Astrocyte (in vitro differentiated cells and primary cell): ENCODE results near the gene PVR. TPM values are rescaled to one million over a fixed set of nuclear protein-coding genes. Genes with fewer than 3 reads are reported as not detected.

Experiments
- DNase-seq: peaks from one replicate; pipeline ENCODE4 v3.0.0-alpha.2; 2010; ENCODE audit warnings: low read depth
- FAIRE-seq: peaks from 2 replicates; lab custom pipeline; 2011; peaks lifted over from hg19 to GRCh38; lab: Jason Lieb, UNC
- H2AFZ ChIP-seq: 2 replicates; pipeline ENCODE4 v1.6.0; 2012; ENCODE audit warnings: low read depth, low read length, inconsistent platforms
- H3K27ac ChIP-seq: 2 replicates; pipeline ENCODE4 v1.5.1; 2011; ENCODE audit warnings: low read depth, low read length, inconsistent platforms
- H3K27me3 ChIP-seq: 2 replicates; pipeline ENCODE4 v1.6.0; 2011; ENCODE audit warnings: low read length, inconsistent platforms; ENCODE audit not compliant: insufficient read depth
- H3K36me3 ChIP-seq: 2 replicates; pipeline ENCODE4 v1.5.1; 2011; ENCODE audit warnings: low read length, inconsistent platforms; ENCODE audit not compliant: insufficient read depth
- H3K4me1 ChIP-seq: 2 replicates; pipeline ENCODE4 v1.5.1; 2011; ENCODE audit warnings: low read length, inconsistent platforms; ENCODE audit not compliant: insufficient read depth
- H3K4me2 ChIP-seq: 2 replicates; pipeline ENCODE4 v1.6.0; 2012; ENCODE audit warnings: low read length, inconsistent platforms
- H3K4me3 ChIP-seq: 2 replicates; pipeline ENCODE4 v1.5.1; 2011; ENCODE audit warnings: low read depth, mild to moderate bottlenecking, low read length, inconsistent platforms; ENCODE audit not compliant: insufficient read depth
- H3K79me2 ChIP-seq: 2 replicates; pipeline ENCODE4 v1.6.0; 2012; ENCODE audit warnings: mild to moderate bottlenecking, low read length, inconsistent platforms; ENCODE audit not compliant: insufficient read depth
- H3K9ac ChIP-seq: 2 replicates; pipeline ENCODE4 v1.6.0; 2012; ENCODE audit warnings: mild to moderate bottlenecking, low read length, inconsistent platforms
- H3K9me3 ChIP-seq: 2 replicates; pipeline ENCODE4 v1.5.1; 2012; ENCODE audit warnings: low read depth, mild to moderate bottlenecking, low read length, inconsistent platforms; ENCODE audit not compliant: insufficient read depth
- H4K20me1 ChIP-seq: 2 replicates; pipeline ENCODE4 v1.6.0; 2012; ENCODE audit warnings: low read length, inconsistent platforms; ENCODE audit not compliant: insufficient read depth
- H3K27ac Mint-ChIP-seq: one replicate; pipeline ENCODE4 v1.8.0; 2021; ENCODE audit warnings: mild to moderate bottlenecking, mixed read lengths; ENCODE audit not compliant: unreplicated experiment
- H3K27me3 Mint-ChIP-seq: one replicate; pipeline ENCODE4 v1.8.0; 2021; ENCODE audit warnings: low read depth, mixed read lengths; ENCODE audit not compliant: unreplicated experiment
- H3K36me3 Mint-ChIP-seq: one replicate; pipeline ENCODE4 v1.8.0; 2021; ENCODE audit warnings: low read depth, mixed read lengths; ENCODE audit not compliant: unreplicated experiment
- H3K4me1 Mint-ChIP-seq: one replicate; pipeline ENCODE4 v1.8.0; 2021; ENCODE audit warnings: low read depth, mixed read lengths; ENCODE audit not compliant: unreplicated experiment
- H3K4me3 Mint-ChIP-seq: one replicate; pipeline ENCODE4 v1.8.0; 2021; ENCODE audit warnings: mild to moderate bottlenecking, moderate library complexity, mixed read lengths; ENCODE audit not compliant: unreplicated experiment
- H3K9me3 Mint-ChIP-seq: one replicate; pipeline ENCODE4 v1.8.0; 2021; ENCODE audit warnings: mild to moderate bottlenecking, mixed read lengths; ENCODE audit not compliant: unreplicated experiment
- EZH2 ChIP-seq: IDR thresholded peaks from 2 replicates; pipeline ENCODE4 v1.6.1; 2012; ENCODE audit warnings: mild to moderate bottlenecking, low read length, inconsistent platforms; ENCODE audit not compliant: insufficient read depth
- total RNA-seq: library from RNA; stranded (reverse); gene quantifications from 2 replicates; pipeline ENCODE4 v1.2.1, GENCODE V29; 2021
- TF ChIP-seq, protein P1 (sequence below): IDR thresholded peaks from 2 replicates; pipeline ENCODE4 v1.5.1; 2011; ENCODE audit warnings: low read depth, mild to moderate bottlenecking, inconsistent platforms, low read length, moderate library complexity; ENCODE audit not compliant: insufficient read depth

The PVR gene
- total RNA-seq, 1 donor from 2014 or later = 81.6 TPM

DNA sequence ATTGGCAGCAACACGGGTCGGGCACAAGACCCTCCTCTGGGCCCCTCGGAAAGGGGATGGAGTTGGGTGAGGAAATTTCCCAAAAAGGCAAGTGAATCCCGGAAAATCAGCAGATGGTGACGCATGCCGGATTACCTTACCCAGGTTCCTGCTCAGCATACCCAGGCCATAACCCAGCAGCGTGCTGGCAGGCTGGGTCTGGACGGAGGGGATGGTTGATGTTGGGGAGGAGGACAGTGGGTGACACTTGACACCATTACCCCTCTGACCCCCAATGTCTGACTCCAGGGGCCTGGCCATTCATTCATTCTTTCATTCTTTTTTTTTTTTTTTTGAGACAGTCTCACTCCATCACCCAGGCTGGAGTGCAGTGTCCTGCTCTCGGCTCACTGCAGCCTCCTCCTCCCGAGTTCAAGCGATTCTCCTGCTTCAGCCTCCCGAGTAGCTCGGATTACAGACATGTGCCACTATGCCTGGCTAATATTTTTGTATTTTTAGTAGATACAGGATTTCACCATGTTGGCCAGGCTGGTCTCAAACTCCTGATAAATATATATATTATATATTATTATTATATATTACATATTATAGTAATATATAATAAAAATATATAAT lies 799 bp downstream of the PVR start:
- peaks cover 46% of the 10 kb centered on the region for H4K20me1 ChIP-seq
- H3K36me3 ChIP-seq = peaks cover 17% of the 10 kb centered on the region
- H3K79me2 ChIP-seq = peaks cover 53% of the 10 kb centered on the region
- Mint-ChIP-seq H3K4me1 (peaks cover 3% of the 10 kb centered on the region), H3K36me3 (peaks cover 7% of the 10 kb centered on the region), H3K4me3 (peak overlapping the region; percentile 92), H3K27ac (peak overlapping the region; percentile 84), H3K27me3 (peaks cover 4% of the 10 kb centered on the region), H3K9me3 (no peaks in the 10 kb centered on the region)
- peak overlapping the region; percentile 89 for H3K27ac ChIP-seq
- H3K9me3 ChIP-seq = no peaks in the 10 kb centered on the region
- peaks cover 24% of the 10 kb centered on the region for H3K4me1 ChIP-seq
- H2AFZ ChIP-seq = peak overlapping the region; percentile 99
- FAIRE-seq = no peak
- H3K4me2 ChIP-seq = peak overlapping the region; percentile 99
- TF ChIP-seq EZH2 = no peak
- TF ChIP-seq, protein P1, sequence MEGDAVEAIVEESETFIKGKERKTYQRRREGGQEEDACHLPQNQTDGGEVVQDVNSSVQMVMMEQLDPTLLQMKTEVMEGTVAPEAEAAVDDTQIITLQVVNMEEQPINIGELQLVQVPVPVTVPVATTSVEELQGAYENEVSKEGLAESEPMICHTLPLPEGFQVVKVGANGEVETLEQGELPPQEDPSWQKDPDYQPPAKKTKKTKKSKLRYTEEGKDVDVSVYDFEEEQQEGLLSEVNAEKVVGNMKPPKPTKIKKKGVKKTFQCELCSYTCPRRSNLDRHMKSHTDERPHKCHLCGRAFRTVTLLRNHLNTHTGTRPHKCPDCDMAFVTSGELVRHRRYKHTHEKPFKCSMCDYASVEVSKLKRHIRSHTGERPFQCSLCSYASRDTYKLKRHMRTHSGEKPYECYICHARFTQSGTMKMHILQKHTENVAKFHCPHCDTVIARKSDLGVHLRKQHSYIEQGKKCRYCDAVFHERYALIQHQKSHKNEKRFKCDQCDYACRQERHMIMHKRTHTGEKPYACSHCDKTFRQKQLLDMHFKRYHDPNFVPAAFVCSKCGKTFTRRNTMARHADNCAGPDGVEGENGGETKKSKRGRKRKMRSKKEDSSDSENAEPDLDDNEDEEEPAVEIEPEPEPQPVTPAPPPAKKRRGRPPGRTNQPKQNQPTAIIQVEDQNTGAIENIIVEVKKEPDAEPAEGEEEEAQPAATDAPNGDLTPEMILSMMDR = no peak
- DNase-seq = peak; percentile 42
- peak overlapping the region; percentile 92 for H3K9ac ChIP-seq
- H3K27me3 ChIP-seq = no peaks in the 10 kb centered on the region
- peak overlapping the region; percentile 94 for H3K4me3 ChIP-seq

DNA sequence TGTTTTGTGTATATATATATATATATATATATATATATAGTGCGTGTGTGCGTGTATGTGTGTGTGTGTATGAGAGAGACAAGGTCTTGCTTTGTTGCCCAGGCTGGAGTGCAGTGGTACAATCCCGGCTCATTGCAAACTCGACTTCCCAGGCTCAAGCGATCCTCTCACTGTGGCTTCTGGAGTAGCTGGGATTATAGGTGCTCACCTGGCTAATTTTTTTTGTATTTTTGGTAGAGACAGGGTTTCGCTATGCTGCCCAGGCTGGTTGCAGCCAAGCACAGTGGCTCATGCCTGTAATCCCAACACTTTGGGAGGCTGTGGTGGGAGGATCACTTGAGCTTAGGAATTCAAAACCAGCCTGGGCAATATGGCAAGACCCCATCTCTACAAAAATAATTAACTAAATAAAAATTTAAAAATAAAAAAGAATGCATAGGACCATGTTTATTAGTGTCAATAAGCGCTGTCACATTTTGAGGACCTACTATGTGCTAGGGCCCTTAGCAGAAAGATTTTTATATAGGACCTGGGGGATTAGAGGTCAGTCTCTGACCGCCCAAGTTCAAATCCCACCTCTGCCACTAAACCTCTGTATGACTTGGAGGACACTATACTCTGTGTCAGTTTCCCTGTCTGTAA lies 1.8 kb downstream of the PVR start:
- Mint-ChIP-seq H3K4me1 (peaks cover 2% of the 10 kb centered on the region), H3K4me3 (peak overlapping the region; percentile 81), H3K9me3 (no peaks in the 10 kb centered on the region), H3K36me3 (peaks cover 13% of the 10 kb centered on the region), H3K27ac (no peak overlapping the region), H3K27me3 (peaks cover 3% of the 10 kb centered on the region)
- Histone ChIP-seq H3K79me2 (peaks cover 63% of the 10 kb centered on the region), H3K27me3 (no peaks in the 10 kb centered on the region), H3K9ac (no peak overlapping the region), H3K36me3 (peaks cover 19% of the 10 kb centered on the region), H3K4me1 (peaks cover 24% of the 10 kb centered on the region), H3K4me3 (peak overlapping the region; percentile 22), H3K9me3 (no peaks in the 10 kb centered on the region), H3K4me2 (peak overlapping the region; percentile 82), H3K27ac (no peak overlapping the region), H4K20me1 (peaks cover 57% of the 10 kb centered on the region), H2AFZ (no peak overlapping the region)
- TF ChIP-seq, protein P1 = no peak
- no peak for TF ChIP-seq EZH2
- no peak for FAIRE-seq
- DNase-seq = no peak

DNA sequence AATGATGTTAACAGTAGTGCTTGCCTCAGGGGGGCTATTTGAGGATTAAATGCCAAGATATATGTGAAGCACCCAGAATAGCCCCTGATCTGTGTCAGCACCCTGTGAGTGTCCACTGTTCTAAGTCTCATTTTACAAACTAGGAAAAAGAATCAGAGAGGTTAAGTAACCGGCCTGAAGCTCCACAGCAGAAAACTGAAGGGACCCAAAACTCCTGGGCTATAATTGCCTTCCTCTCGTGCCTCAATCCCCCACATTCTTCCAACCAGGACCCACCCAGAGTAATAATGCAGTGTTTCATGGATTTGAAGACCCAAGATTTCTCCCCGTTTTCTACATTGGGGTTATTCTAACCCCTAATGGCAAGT lies 2.3 kb downstream of the PVR start:
- Mint-ChIP-seq H3K27me3 (peaks cover 3% of the 10 kb centered on the region), H3K4me3 (peak overlapping the region; percentile 21), H3K36me3 (peaks cover 14% of the 10 kb centered on the region), H3K9me3 (no peaks in the 10 kb centered on the region), H3K27ac (no peak overlapping the region), H3K4me1 (peaks cover 2% of the 10 kb centered on the region)
- no peak for FAIRE-seq
- Histone ChIP-seq H3K9ac (no peak overlapping the region), H2AFZ (no peak overlapping the region), H3K27ac (no peak overlapping the region), H3K79me2 (peaks cover 66% of the 10 kb centered on the region), H4K20me1 (peaks cover 62% of the 10 kb centered on the region), H3K4me1 (peaks cover 24% of the 10 kb centered on the region), H3K4me2 (peak overlapping the region; percentile 82), H3K36me3 (peaks cover 22% of the 10 kb centered on the region), H3K27me3 (no peaks in the 10 kb centered on the region), H3K4me3 (no peak overlapping the region), H3K9me3 (no peaks in the 10 kb centered on the region)
- no peak for TF ChIP-seq EZH2
- no peak for DNase-seq
